Mucosa of stomach (tissue), 1 donor: ENCODE data around the gene ADGRG3.

Experiments used
- H3K27me3 ChIP-seq: one replicate; pipeline ENCODE4 v1.7.0; 2013; ENCODE audit warnings: mild to moderate bottlenecking, low read length; ENCODE audit not compliant: control insufficient read depth, insufficient read depth
- H3K36me3 ChIP-seq: one replicate; pipeline ENCODE4 v1.7.0; 2013; ENCODE audit warnings: low read length; ENCODE audit not compliant: control insufficient read depth, insufficient read depth
- H3K4me1 ChIP-seq: one replicate; pipeline ENCODE4 v1.7.0; 2013; ENCODE audit warnings: mild to moderate bottlenecking, low read length; ENCODE audit not compliant: control insufficient read depth, insufficient read depth
- H3K4me3 ChIP-seq: one replicate; pipeline ENCODE4 v1.7.0; 2013; ENCODE audit warnings: low read length
- H3K9ac ChIP-seq: one replicate; pipeline ENCODE4 v1.7.0; 2013; ENCODE audit warnings: mild to moderate bottlenecking, low read length, moderate library complexity
- H3K9me3 ChIP-seq: one replicate; pipeline ENCODE4 v1.7.0; 2013; ENCODE audit warnings: mild to moderate bottlenecking, low read length, moderate library complexity; ENCODE audit not compliant: control insufficient read depth
- donor health status: Pancreatic carcinoma.

The ADGRG3 gene

GRCh38 chr16:57672416-57672815, 4.3 kb downstream of the ADGRG3 start:
- no peaks in the 10 kb centered on the region for H3K36me3 ChIP-seq
- H3K27me3 ChIP-seq: no peaks in the 10 kb centered on the region
- H3K9ac ChIP-seq: no peak overlapping the region
- no peaks in the 10 kb centered on the region for H3K4me1 ChIP-seq
- no peaks in the 10 kb centered on the region for H3K9me3 ChIP-seq
- no peak overlapping the region for H3K4me3 ChIP-seq

- Histone ChIP-seq H3K4me3 (no peak overlapping the region), H3K4me1 (no peaks in the 10 kb centered on the region), H3K9me3 (no peaks in the 10 kb centered on the region), H3K36me3 (no peaks in the 10 kb centered on the region), H3K27me3 (no peaks in the 10 kb centered on the region), H3K9ac (no peak overlapping the region)
Measured at GRCh38 chr16:57672824-57673223, 4.7 kb downstream of the ADGRG3 start.

GRCh38 chr16:57675741-57676551, 7.8 kb downstream of the ADGRG3 start:
- Histone ChIP-seq H3K36me3 (no peaks in the 10 kb centered on the region), H3K27me3 (no peaks in the 10 kb centered on the region), H3K9ac (no peak overlapping the region), H3K9me3 (no peaks in the 10 kb centered on the region), H3K4me3 (no peak overlapping the region), H3K4me1 (no peaks in the 10 kb centered on the region)

- Histone ChIP-seq H3K9ac (no peak overlapping the region), H3K4me1 (no peaks in the 10 kb centered on the region), H3K9me3 (no peaks in the 10 kb centered on the region), H3K4me3 (no peak overlapping the region), H3K27me3 (no peaks in the 10 kb centered on the region), H3K36me3 (no peaks in the 10 kb centered on the region)
Measured at GRCh38 chr16:57676553-57677085, 8.5 kb downstream of the ADGRG3 start.

GRCh38 chr16:57677622-57678369, 9.7 kb downstream of the ADGRG3 start:
- Histone ChIP-seq H3K9me3 (no peaks in the 10 kb centered on the region), H3K27me3 (no peaks in the 10 kb centered on the region)

GRCh38 chr16:57679016-57679415, 10.9 kb downstream of the ADGRG3 start:
- no peaks in the 10 kb centered on the region for H3K4me1 ChIP-seq
- no peak overlapping the region for H3K4me3 ChIP-seq
- H3K9ac ChIP-seq: no peak overlapping the region
- no peaks in the 10 kb centered on the region for H3K36me3 ChIP-seq
- H3K27me3 ChIP-seq: no peaks in the 10 kb centered on the region
- no peaks in the 10 kb centered on the region for H3K9me3 ChIP-seq

More at GRCh38 chr16:57677622-57678369, 9.7 kb downstream of the ADGRG3 start:
- Histone ChIP-seq H3K4me1 (no peaks in the 10 kb centered on the region), H3K4me3 (no peak overlapping the region), H3K36me3 (no peaks in the 10 kb centered on the region), H3K9ac (no peak overlapping the region)

GRCh38 chr16:57679767-57680482, 11.8 kb downstream of the ADGRG3 start:
- Histone ChIP-seq H3K9me3 (no peaks in the 10 kb centered on the region), H3K4me1 (no peaks in the 10 kb centered on the region), H3K9ac (no peak overlapping the region), H3K4me3 (no peak overlapping the region), H3K27me3 (no peaks in the 10 kb centered on the region), H3K36me3 (no peaks in the 10 kb centered on the region)

- Histone ChIP-seq H3K27me3 (no peaks in the 10 kb centered on the region), H3K9me3 (no peaks in the 10 kb centered on the region), H3K4me3 (no peak overlapping the region), H3K36me3 (no peaks in the 10 kb centered on the region), H3K4me1 (no peaks in the 10 kb centered on the region), H3K9ac (no peak overlapping the region)
Measured at GRCh38 chr16:57680842-57681375, 12.8 kb downstream of the ADGRG3 start.

- H3K9ac ChIP-seq: no peak overlapping the region
- no peaks in the 10 kb centered on the region for H3K4me1 ChIP-seq
Measured at GRCh38 chr16:57681950-57682728, 14.0 kb downstream of the ADGRG3 start.

GRCh38 chr16:57682809-57683635, 14.9 kb downstream of the ADGRG3 start:
- no peak overlapping the region for H3K9ac ChIP-seq
- H3K4me1 ChIP-seq: no peaks in the 10 kb centered on the region
- no peaks in the 10 kb centered on the region for H3K9me3 ChIP-seq
- no peaks in the 10 kb centered on the region for H3K36me3 ChIP-seq
- peaks cover 5% of the 10 kb centered on the region for H3K27me3 ChIP-seq
- no peak overlapping the region for H3K4me3 ChIP-seq

More at GRCh38 chr16:57681950-57682728, 14.0 kb downstream of the ADGRG3 start:
- no peaks in the 10 kb centered on the region for H3K36me3 ChIP-seq
- peaks cover 5% of the 10 kb centered on the region for H3K27me3 ChIP-seq
- no peaks in the 10 kb centered on the region for H3K9me3 ChIP-seq
- no peak overlapping the region for H3K4me3 ChIP-seq
